GM19238 (cell line): ENCODE data around the gene TFPI.

ENCODE experiments used
- DNase-seq: peaks from one replicate; pipeline ENCODE4 v3.0.0; 2011; ENCODE audit warnings: low spot score; ENCODE audit not compliant: insufficient read length

The TFPI gene

DNA sequence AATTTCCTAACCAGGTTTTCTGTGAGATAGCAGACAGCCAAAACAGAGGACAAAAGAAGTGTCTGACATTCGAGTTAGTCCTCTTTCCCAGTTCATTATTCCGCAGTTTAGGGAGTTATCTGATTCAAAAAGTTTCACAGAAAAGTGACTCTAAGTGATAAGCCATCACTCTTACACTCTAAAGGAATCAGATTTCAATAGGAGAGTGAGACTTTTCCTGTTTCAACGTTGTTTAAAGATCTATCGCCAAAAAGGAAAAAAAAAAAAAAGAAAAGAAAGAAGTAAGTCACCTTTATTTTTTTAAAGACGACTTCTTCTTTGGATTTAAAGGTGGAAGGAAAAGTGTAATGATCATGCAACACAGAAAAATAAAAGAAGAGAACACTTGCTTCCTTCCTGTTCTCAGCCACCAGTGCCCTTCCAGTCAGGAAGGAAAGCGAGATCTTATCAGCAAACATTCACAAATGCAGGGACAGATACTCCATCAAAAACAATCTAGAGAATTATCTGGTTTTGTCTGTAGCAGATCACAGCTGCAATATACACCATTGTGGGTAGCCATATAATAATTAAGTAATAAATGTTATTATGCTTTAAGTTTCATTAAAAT, 49.8 kb downstream of the TFPI start:
- no peak for DNase-seq

DNA sequence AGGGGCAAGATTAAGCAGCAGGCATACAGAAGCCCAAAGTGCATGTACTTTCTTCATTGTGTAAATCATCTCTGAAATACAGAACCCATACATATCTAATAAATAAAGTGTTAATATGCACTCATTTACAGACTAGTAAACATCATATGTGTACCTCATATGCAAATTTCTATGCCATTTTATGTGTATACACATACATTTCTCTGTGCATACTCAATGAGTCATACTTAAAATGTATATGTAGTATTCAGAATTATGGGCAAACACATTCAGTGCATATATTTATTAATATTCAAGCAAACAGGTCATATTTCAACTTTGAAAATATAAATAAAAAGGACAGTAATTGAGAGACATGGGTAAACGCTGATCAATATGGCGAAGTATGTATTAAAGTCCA, 50.5 kb downstream of the TFPI start:
- no peak for DNase-seq

DNA sequence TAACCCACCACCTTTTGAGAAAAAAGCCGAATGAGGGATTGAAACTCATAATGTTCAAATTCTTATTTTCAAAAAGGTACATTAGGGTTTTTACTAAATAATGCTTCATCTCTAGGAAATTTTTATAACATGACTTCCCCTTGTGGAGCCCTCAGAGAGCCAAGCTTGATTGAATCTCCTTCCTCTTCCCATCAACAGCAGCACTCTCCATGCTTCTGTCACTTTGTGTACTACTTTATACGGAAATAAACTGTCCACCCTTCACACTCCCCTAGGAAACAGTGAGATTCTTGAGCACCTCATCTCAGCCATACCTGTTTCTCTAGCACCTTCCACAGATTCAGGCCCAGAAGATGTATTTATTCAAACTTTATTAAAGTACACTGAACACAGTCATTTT, 51.8 kb downstream of the TFPI start:
- DNase-seq = no peak

DNA sequence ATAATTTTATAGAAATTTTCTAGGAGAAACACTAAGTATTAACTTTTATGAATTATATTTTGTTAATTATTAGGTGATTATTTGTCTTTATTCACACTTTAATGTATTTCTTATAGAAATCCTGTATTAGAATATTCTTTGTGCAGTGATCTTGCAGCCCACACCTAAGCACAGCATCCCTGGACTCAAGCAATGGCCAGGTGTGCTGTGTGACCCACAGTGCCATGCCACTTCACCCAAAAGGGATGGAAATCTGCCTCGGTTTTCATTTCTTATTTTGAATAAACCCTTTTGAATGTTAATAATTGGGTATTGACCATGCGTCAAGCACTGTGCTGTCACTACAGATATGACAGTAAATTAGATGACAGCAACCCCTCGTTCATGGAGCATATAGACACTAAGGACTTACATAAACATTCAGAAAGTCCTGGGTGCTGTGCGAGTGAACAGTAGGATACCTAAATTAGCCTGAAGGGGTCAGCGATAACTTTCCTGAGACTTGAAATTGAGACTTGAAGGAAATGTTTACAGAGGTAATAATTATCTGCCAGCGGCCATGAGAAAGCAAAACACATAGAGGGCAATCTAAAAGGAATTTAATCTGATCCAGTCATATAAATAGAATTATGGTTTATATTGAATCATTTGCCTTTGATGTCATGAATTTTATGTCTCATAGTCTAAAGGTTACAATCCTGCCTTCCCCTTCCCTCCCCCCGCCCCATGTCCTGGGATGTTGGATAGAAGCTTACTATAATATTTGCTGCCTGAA, 53.5 kb downstream of the TFPI start:
- DNase-seq = no peak

DNA sequence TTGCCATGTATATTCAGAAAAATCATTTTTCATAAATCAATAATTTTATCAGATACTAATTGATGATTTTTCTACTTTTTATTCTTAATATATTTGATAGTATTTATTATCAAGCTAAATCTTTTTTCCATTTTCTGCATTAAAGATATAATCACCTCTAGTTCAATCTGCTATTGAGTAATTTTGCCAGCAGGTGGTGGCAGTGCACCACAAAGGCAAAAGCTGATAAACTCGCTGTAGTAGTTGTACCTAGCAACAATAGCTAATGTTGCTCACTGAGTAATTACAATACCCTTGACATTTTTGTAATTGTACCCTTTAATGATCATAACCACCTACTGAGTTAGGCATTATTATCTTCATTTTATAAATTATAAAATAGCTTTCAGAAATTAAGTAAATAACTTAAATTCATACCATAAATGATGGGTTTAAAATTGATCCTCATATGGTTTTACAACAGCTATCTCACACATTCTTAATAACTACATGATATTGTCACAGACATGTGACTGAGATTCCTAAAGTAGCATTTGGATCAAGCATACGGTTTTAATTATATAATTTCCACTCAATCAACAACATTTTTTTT, 54.2 kb downstream of the TFPI start:
- no peak for DNase-seq

DNA sequence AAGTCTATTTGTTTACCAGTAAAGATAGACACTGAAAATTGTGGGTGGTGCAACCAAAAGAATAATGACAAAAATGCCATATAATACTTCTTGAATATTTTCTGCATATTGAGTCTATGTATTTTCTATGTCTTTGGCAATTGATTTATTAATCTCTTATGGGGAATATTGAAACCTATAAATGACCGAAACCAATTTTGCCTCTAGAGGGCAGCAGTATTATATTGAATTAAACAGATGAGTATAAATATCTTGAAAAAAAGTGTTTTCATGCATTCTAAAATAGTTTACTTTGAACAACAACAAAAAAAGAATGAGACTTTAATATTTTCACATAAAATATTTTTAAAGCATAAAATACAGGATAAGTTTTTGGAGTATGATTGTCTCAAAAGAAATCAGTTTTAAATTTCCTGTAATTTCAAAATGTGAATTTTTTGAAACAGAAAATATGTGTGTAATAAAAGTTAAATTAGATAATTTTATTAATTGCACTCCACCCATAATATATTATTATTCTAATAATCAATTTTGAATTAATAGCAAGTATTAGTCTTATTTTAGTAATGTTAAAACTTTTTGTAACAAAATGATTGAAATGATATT, 56.3 kb downstream of the TFPI start:
- DNase-seq = no peak

DNA sequence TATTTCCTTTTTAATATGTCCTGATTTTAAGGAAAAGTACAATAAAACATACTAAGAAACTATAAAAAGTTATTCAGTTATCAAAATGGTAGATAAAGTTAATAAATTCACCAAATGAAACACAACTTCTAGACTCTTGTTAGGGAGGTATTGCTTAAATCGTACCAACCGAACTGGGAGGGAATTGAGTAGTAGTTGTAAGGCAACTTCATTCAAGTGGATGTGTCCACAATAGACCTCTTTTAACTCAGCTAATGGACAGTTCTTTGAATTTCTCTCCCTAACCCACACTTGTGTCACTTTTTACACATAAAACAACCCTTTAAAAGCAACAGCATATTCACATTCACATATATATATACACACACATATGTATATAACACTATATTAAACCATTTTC, 57.1 kb downstream of the TFPI start:
- no peak for DNase-seq

DNA sequence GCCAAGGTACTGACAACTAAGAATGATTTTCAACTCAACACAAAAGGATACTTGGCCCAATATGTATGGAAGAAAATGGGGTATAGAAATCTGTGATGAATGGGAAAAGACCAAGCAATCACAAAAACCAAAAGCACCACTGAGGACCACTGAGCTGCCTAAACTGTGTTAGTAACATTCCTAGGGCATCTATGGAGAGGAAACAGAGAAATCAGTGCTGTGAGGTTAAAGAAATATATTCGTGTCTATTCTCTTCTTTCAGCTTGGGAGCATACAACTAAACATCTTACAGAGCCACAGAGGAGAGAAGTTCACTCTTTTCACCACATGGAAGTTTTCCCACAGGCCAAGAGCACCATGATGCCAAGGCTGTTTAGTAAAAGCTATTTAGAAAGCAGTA, 58.9 kb downstream of the TFPI start:
- DNase-seq = no peak

DNA sequence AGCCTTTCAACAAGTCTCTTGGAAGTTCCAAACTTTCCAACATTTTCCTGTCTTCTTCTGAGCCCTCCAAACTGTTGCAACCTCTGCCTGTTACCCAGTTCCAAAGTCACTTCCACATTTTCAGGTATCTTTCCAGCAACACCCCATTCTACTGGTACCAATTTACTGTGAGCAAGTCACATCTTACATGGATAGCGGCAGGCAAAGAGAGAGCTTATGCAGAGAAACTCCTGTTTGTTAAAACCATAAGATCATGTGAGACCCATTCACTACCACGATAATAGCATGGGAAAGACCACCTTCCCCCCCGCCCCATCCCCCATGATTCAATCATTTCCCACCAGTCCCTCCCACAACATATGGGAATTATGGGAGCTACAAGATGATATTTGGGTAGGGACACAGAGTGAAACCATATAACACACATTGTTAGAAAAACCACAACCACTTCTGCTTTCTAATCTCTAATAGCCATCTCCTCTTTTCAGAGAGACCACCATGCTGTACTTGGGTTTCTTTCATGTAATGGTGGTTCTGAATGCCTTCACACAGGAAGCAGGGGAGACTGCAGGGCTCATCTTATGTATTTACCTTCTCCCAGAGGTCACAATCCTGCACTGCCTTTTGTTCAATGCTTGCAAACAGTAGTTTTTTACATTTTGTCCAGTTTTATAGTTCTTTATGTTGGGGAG, 60.2 kb downstream of the TFPI start:
- DNase-seq = no peak

DNA sequence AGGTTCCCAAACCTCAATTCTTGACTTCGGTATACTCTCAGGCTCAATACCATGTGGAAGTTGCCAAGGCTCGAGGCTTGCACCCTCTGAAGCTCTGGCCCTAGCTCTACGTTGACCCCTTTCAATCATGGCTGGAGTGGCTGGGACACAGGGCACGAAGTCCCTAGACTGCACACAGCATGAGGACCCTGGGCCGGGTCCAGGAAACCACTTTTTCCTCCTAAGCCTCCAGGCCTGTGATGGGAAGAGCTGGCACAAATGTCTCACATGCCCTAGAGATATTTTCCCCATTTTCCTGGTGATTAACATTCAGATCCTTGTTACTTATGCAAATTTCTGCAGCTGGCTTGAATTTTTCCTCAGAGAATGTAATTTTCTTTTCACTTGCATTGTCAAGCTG, 61.1 kb downstream of the TFPI start:
- no peak for DNase-seq

DNA sequence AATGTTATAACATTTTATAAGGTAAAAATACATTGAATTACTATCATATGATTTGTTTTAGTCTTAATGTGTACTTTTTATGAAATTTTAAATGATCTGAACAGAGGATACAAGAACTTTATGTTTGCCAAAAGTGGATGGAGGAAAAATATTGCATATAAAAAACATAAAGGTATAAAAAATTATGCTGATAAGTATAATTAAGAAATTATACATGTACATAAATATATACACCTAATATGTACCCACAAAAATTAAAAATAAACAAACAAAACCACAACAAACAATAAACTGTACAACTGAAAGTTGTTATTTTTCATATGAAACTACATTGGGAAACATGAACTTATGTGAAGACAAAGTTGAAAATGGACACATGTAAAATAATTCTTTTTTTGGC, 68.0 kb downstream of the TFPI start:
- no peak for DNase-seq

DNA sequence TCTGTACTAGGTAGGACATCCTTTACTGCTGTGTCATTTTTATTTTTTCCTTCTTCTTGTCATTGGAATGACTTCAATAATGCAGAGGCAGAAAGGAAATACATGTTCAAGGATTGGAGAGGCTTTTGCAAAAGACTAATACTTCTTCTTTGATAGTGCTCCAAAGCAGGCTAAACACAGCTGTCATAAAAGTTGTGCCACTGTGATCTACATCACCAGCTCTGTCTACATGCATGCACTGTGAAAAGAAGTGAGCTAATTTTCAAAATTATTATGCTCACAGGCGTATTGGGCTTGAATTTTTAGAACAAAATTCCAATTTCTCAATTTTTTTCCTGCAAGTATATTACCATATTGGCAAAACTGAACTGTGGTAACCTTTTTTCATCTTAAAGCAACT, 68.7 kb downstream of the TFPI start:
- DNase-seq = no peak

DNA sequence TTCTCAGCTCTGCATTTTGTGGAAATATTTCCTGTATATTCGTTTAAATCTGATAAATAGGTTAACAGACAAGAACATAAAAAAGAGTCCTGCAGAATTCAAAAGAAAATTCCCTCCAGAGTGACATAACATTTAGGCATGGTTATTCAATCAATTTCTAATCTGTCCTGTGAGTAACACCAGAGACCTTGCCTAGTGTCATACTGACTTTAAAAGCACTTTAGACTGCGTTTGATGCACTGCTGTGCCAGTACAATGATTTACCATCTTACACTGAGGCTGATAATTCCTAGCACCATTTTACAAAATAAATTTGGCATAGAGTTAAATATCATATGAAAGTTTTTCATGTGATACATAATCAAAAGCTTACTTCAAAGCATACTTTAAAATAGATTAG, 70.7 kb downstream of the TFPI start:
- DNase-seq = no peak

DNA sequence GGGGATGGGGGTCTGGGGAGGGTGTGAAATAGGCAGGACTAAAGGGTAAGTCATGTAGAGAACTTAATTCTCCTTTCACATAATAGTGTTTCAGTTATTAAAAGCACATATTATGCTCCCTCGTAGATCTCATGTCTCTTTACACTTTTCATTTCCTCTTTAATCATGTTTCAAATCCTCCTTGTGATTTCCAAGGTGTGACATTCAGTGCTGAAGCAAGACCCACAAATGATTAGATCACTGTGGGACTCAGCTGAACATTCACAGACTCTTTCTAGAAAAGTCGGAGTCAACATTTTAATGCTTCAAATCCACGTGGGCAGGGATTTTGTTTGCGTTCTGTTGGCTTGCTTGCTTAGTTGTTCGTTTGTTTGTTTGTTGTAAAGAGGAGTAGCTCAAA, 71.4 kb downstream of the TFPI start:
- no peak for DNase-seq

DNA sequence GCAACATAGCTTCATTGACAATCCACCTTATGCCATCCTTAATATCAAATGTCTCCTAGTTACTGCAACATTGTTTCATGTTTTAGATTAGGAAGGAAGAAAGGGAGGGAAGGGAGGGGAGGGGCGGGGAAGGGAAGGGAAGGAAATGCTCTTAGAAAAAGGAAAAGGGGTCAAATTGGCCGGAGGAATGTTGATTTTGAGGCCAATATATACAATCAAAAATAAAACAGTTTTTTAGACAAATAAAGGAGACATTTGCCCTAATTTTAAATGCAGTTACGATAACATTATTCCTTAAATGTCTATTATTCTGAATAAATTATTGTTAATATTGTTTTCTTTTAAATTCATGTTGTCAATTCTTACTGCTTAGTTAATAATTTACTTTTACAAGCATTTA, 72.7 kb downstream of the TFPI start:
- no peak for DNase-seq

DNA sequence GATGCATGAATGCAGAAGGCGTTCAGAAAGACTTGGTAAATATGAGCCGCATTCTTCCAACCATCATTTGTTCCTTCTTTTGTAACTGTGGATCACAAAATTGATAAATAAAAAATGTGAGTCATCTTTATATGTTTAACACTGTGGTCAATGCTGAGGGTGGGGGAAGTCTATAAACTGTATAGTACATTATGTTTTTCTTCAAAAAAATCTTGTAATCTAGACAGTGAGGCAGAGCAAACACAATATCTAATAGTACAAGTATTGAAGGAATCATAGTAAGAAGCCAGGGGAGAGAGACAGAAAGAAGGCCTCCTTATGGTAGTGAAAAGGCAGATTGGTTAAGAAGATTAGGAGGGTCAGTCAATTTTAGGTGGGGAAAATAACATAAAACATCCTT, 75.5 kb downstream of the TFPI start:
- no peak for DNase-seq

DNA sequence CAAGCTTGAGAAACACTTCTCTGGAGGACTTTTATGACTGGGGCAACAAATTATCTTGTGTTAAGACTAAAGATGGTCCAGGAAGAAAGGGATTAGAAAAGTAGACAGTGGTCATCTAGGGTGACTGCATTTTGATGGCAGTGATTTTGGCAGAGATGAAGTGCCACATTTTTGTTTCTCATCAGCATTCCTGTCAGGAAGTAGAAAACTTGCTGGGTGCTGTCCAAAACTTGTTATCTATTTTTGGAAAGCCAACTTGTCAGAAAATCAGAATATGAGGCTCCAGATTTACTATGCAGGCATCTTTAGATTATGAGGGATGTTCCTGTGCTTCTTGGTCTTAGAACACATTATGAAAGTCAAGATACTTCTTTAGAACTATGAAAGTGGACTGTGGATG, 77.2 kb downstream of the TFPI start:
- DNase-seq = no peak

DNA sequence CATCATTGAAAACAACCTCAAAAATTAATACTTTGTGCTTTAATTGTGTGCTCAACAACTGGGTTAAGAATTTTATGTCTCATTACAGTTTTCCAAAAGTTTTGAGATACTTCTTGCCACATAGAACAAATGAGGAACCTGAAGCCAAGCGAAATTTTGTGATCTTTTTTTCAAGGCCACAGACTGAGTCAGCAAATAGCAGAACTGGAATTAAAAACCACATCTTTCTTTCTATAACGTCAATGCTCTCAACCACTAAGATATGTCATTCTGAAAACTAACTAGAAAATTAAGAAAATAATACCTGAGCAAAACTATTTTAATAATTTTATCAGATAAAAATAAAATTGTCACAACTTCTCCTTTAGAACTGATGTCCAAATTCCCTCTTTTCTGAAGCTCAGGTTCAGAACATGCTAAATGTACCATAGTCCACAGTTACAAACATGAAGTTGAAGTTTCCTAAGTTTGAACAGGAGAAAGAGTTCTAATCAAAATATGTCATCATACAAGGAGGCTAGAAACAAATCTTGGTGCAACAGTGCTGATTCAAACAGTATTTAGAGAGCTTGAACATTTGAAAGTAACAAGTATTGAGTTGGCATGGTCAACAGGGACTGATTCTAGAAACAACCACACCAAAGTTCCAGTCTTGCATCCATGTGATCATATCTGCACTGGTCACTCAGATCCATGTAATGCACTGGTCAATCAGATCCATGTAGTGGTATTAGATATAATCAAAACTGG, 78.6 kb downstream of the TFPI start:
- DNase-seq = no peak

DNA sequence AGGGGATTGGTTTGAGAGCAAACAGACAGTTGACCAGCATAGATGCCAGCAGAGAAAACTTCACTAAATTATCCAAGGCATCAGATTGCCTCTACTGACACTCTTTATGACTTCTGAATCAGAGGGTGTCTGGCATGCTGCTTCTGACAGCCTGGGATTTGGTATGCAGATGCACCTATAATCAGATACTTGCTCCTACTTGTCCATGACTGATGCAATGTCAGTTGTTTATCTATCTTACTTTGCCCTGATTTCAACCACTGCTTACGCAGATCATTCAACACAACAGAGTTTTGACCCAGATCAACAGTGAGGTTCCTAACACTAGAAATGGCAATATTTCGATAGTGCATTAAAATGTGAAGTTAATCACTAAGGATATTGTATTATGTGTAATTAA, 83.5 kb downstream of the TFPI start:
- no peak for DNase-seq

DNA sequence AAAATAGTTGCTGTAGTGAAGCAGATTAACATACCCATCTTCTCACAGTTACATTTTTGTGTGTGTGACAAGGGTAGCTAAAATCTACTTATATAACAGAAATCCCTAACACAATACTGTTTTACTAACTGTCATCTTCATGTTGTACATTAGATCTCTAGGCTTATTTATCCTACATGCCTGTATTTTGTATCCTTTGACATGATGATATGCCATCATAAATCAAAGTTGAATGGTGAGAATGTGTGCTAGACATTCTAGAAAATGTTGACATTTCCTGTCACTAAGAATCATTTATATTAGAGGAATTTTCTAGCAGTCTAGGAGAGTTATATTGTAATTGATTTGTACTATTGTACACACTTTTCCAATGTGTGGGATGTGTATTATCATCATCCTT, 84.7 kb downstream of the TFPI start:
- no peak for DNase-seq

DNA sequence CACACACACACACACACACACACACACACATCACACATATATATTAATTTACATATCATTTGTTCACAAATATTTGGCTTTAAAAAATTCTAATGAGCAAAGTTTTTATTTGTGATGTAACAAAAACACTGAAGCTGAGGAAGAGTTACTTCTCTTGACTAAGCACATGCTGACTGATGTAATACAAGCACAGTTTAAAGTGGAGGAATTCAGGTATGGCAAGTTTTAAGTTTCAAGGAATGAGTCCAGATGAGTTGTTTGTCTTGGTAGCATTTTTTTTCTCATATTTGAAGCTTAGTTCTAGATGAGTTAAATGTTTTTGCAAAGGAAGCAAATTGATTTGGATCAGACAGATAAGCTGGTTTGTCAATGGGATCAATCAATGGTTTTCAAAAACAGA, 86.0 kb downstream of the TFPI start:
- no peak for DNase-seq
